ENCODE data around the gene TNKS2. TPM values are rescaled to one million over a fixed set of nuclear protein-coding genes. Genes with fewer than 3 reads are reported as not detected.

Gene TNKS2
- total and polyA plus RNA-seq, 12 donors: 4.7 to 21.1 (median 14.0) TPM

Other genes with a start within 250 kb of the TNKS2 start
- gene PPP1R3C, start 165.4 kb upstream of the TNKS2 start, total RNA-seq: 100 to 1,000 TPM; 121 to 315 (median 190) TPM
- gene PPP1R3C, start 165.4 kb upstream of the TNKS2 start, polyA plus RNA-seq: 10 to 100 TPM; 27.5 to 41.0 TPM
- under 1 TPM; 0.21 to 0.67 (median 0.45) TPM for gene FGFBP3, start 111.1 kb downstream of the TNKS2 start, total RNA-seq
- under 1 TPM; 0.30 to 0.66 TPM for gene FGFBP3, start 111.1 kb downstream of the TNKS2 start, polyA plus RNA-seq
- 10 to 100 TPM; 10.9 to 14.7 (median 12.4) TPM for gene BTAF1, start 125.3 kb downstream of the TNKS2 start, total RNA-seq
- gene BTAF1, start 125.3 kb downstream of the TNKS2 start, polyA plus RNA-seq: 1 to 10 TPM; 4.3 to 8.5 TPM

Measured in heart right ventricle (tissue), 12 donors.